ENCODE results near the gene CMPK1.

DNA sequence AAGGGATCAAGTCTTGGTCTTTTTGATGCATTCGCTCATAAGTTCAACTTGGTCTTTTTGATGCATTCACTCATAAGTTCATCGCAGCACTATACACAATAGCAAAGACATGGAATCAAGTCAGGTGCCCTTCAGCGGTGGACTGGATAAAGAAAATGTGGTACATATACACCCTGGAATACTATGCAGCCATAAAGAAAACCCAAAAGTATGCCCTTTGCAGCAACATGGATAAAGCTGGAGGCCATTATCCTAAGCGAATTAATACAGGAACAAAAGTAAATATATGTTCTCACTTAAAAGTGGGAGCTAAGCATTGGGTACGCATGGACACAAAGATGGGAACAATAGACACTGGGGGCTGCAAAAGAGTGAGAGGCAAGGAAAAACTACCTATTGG lies 52.7 kb downstream of the CMPK1 start:
- TF ChIP-seq YY1 (IDR thresholded peaks at IDR 0.05; ENCODE audit: insufficient read depth, insufficient read length), result no peak
- TF ChIP-seq SUZ12 (IDR thresholded peaks at IDR 0.05; ENCODE audit: extremely low read depth, insufficient read depth, insufficient read length), result no peak
